Activated CD4-positive, CD25-positive, alpha-beta regulatory T cell treated with anti-CD3 and anti-CD28 coated beads, Interleukin-2, amount 50 U/mL, for 16 hours (primary cell): ENCODE data around the gene TPST2.

ENCODE experiments used
- DNase-seq: peaks from one replicate; pipeline ENCODE4 v3.0.0-alpha.2; 2020; ENCODE audit warnings: low read depth, low spot score

TPST2 gene

DNA sequence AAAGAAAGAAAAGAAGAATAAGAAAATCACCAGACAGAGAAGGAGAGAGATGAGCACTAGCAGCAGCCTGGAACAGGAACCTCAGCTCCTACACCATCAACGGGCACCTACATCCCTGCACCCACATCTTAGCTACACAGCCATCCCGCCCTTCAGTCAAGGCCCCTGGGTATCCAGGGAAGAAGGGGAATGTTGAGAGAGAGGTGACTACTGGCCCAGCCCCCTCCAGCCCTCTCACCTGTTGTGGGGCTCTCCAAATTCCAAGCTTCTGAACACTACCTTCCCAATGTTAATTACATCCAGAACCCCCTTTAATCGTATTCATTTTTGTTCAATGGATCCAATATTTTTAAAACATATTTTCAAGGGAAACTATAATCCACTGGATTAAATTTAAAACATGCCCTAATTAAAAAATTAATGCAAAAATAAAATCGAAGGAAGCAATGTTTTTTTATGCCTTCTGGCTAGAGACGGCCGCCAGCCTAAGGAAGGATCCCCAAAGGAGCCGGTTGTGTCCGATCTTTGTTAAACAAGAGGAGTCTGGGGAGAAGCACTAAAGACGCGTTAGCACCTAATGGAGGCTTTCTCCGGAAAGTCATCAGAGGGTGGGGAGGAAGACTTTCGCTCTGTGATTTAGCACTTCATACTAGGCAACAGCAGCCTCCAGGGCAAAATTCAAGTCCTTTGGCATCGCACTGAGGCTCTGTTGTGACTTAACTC is 9.5 kb downstream of the TPST2 start:
- DNase-seq, result no peak

DNA sequence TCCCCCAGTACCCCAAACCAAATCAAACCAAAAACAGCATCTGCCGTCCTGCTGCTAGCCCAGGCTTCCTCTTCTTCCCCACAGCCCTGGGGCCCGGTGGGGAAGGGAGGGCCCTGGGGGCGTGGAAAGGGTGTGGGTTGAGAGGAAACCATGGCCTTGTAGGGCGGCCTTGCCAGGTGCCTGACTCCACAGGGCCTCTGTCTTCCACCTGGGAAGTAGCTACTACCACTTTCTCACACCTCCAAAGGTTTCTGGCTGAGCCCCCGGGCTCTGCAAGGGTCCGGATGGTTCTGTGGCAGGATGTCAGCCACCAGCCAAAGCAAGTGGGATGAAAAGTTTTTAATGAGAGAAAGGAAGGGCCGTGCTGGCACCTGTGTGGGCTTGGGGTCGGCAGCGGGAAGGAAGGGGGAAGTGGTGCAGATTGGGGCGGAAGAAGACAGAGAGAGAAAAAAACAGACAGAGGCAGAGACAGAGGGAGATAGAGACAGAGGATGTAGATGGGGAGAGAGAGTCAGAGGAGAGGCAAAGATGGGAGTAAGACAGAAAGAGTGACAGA is 10.5 kb downstream of the TPST2 start:
- no peak for DNase-seq

DNA sequence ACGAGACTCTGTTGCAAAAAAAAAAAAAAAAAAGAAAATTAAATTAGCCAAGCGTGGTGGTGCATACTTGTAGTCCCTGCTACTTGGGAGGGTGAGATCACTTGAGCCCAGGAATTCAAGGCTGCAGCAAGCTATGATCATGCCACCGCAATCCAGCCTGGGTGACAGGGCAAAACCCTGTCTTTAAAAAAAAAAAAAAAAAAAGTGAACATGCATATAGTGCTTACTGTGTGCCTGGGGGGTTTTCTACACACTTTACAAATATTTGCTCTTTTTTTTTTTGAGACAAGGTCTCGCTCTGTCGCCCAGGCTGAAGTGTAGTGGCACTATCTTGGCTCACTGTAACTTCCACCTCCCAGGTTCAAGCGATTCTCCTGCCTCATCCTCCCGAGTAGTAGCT is 12.9 kb downstream of the TPST2 start:
- no peak for DNase-seq

DNA sequence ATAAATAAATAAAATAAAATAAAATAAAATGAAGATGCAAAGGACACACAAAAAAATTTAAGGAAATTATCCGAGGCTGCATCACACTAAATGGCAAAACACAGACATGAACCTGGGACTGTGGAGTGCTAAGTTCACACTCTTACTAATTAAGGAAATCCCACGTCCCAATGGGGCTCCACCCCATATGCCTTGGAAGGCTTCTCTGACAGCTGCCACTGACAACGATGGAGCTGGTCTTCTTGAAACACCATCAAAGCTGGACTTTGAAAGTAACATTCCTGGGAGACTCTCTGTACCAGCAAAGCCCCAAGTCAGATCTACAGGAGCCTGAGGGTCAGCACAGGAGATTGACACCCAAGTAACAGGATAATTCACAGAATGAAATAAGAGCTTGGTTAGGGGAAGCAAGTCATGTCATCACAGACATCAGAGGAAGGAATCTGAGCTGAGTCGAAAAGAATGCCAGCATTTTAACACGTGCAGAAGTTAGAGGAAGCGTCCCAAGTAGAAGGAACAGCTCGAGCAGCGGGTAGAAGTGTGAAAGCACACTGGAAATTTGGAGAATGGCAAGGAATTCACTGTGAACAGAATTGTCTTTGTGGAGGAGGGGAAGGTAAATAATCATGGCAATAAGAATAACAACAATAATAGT is 13.8 kb downstream of the TPST2 start:
- DNase-seq, result no peak

DNA sequence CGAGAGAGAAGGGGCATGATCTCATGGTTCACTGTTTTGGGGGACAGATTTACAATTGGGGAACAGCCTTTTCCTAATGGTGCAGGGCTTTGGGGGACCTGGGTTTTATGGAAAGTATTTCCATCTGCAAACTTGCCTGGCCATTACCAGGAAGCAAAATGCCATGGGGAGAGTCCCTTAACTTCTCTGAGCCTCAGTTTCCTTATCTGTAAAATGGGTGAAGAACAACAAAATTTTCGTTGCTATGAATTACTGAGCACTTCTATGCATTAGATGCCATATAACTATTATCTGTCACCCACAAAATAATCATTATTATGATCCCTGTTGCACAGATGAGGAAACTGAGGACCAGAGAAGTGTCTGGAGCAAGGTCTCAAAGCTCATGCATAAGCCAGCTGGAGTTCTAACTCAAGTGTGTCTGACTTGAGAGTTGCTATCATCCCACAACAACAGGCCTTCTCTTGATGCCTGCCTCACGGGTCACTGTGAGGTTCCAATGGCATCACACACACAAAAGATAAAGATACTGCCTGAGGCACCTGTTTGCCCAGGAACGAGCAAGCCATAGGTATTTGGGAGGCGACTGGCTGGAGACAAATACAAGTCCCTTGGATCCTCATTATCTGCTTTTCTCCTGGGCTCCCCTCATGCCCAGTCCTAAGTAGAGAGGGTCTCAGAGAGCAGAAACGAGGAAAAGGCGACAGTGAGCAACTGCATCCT is 15.8 kb downstream of the TPST2 start:
- no peak for DNase-seq

DNA sequence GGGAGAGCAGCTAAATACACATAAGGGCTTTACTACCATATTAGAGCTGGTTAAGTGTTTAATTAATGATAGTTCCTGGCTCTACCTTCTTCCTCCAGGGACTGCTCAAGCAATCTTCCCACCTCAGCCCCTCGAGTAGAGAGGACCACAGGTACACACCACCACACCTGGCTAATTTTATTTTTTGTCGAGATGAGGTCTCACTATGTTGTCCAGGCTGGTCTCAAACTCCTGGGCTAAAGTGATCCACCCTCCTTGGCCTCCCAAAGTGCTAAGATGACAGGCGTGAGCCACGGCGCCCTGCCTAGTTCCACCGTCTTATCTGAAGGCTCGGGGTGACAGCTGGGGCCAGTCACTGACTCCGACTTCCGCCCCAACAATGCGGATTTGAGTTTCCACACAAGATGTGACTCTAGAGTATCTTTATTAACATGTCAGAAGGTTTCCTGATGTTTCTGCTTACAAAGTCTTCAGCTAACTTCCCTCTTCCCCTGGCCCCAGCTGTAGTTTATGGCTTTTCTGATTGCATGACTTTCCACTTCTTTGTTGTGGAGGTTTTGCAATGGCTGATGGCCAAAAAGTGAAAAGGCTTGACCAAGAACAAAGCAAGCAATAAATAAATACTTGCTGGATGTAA is 16.8 kb downstream of the TPST2 start:
- no peak for DNase-seq

DNA sequence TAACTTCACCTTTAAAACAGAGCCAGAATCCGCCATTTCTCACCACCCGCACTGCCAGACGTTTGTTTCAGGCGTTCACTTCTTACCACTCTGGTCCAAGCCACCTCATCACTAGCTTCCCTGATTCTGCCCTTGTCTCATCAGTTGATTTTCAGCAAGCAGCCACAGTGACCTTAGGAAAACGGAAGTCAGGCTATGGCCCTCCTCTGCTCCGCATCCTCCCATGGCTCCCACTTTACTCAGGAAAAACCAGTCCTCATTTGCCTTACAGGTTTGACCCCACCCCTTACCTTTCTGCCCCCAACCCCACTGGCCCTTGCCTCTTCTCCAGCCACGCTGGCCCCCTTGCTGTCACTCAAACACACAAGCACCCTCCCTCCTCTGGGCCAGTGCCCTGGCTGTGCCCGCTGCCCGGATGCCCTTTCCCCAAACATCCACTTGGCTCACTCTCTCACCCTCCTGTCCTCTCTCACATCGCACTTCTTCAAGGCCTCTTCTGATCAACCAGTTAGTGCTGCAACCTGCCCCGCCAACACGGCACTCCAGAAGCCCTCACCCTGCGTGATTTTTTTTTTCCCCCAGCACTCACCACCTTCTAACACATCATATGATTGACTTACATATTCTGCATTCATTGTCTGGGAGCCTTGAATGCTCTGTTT is 18.9 kb downstream of the TPST2 start:
- no peak for DNase-seq

DNA sequence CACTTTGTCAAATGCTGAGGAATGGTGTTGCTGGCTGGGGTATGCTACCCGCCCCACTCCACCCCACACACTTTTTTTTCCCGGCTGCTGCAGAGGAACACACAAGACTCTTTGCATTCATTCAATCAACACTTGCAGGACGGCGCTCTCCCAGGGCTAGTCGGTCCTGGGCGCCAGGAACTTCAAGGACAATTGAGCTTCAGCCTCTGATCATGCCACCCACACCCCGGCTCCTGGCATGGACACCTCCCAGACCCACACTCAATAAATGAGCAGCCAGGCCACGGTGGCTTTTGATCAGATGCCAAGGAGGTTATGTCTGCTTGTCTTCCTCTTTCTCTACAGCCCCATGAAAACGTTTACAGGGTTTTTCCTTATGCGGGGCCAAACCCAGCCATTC is 19.8 kb downstream of the TPST2 start:
- no peak for DNase-seq

DNA sequence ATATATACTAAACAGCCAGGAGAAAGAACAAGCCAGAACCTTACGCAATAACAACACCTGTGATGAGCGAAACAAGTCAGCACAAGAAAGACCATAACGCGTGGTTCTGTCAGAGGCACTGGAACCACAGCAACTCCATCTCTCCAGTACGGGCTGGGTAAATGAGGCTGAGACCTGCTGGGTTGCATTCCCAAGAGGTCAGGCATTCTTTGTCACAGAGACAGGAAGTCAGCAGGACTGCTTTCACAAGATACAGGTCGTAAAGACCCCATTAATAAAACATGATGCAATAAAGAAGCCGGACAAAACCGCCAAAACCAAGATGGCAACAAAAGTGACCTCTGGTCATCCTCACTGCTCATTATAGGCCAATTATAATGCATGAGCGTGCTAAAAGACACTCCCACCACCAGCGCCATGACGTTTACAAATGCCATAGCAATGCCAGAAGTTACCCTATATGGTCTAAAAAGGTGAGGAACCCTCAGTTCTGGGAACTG is 21.7 kb downstream of the TPST2 start:
- DNase-seq, result no peak

DNA sequence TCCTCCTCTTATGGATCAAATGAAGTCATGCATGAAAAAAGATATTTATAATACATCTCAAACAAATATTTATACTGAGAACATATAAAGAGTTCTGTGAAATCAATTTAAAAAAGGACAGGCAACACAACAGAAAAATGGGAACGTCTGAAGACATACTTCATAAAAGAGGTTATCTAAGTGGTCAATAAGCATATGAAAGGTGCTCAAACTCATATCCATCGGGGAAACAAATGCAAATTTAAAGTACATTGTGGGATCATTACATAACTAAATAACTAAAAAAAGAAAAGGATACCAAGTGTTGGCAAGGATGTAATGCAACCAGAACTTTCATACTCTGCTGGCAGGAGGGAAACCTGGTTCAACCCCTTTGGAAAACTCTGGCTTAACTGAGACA is 22.3 kb downstream of the TPST2 start:
- DNase-seq, result no peak

DNA sequence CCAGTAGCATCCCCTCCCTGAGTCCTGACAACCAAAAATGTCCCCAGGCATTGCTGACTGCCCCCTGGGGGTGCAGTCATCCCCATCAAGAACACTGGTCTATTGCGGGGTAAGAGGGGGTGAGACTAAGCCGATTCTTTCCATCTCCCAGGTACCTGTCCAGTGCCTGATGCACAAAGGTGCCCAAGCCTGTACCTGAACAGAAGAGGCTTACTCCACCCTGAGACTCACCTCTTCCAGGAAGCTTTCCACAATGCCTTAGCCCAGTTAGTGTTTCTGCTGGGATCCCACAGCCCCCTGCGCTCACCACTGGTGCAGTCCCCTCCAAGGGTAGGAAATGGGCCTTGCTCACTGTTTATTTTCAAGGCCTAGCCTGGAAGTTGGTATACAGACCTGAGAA is 22.9 kb downstream of the TPST2 start:
- no peak for DNase-seq

DNA sequence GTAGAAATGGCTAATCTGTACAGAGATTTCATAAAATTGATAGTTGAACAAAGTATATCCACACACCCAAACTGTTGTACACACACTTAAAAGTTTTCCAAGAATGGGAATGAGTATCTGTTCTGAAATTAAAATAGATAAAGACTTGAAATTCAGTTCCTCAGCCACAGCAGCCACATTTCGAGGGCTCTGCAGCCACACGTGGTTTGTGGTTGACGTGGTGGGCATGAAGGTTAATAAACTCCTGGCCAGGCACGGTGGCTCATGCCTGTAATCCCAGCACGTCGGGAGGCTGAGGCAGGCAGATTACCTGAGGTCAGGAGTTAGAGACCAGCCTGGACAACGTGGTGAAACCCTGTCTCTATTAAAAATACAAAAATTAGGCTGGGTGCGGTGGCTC is 24.0 kb downstream of the TPST2 start:
- no peak for DNase-seq

DNA sequence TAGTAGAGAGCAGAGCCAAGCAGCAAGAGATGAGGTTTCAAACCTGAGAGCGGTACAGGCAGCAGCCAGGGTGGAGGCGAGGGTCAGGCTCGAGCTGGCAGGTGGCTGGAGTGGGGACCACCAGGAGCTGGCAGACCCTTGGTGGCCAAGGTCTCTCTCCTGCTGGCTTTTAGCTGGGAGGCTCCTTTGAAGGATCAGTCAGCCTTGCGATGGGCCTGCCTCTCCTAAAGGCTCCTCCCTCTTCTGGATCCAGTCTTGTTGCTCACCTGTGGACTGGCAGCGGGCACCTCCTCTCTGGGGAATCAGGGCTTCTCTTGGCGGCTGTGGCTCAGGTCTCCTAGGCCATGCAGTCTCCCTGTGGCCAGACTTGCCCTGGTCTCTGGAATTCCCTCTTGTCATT is 24.8 kb downstream of the TPST2 start:
- no peak for DNase-seq

DNA sequence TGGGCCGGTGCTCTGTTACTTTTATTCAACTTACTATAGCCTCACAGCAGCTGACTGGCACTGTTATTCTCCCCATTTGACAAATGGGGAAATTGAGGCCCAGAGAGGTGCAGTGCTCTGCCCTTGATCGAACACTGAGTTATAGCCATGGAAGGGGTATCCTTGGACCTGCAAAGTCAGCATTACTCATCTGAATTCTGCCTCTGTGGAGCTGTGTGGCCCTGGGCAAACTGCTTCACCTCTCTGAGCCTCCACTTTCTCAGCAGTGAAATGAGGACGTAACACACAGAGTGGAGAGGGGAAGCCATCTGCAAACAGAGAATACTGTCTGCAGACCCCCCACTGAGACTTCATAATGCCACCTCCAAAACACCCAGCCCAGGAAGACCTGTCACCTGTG is 25.3 kb downstream of the TPST2 start:
- DNase-seq, result no peak

DNA sequence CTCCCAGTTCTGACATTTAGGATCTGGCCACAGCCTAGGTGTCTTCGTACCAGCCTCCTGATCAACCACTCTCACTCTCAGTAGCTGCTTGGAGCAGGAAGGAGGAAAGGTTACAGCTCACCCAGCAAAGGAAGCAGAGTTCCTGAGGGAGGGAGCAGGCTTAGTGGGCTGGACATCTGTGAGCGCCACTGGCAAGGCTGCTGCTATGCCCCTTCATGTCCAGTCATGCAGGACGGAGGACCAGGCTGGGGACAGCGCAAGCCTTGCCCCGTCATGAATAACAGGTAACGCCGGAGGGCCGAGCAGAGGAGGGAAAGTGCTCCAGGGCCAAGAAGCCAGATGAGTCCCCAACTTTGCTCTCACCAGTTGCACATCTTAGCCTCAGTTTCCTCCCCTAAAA is 25.8 kb downstream of the TPST2 start:
- DNase-seq, result no peak

DNA sequence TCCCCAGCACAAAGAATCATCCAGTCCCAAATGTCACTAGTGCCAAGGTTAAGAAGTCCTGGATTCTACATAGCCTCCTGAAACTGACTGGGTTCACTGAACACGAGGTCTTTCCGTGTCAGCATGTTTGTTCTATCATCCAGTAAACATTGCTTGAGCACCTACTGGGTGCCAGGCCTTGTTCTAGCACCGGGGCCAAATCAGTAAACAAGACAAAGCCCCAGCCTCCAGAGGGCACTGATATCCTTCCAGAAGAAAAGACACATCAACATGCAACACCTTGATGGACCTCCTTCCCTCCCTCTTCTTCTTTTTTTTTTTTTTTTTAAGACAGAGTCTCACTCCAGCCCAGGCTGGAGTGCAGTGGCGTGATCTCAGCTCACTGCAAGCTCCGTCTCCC is 26.9 kb downstream of the TPST2 start:
- DNase-seq, result no peak

DNA sequence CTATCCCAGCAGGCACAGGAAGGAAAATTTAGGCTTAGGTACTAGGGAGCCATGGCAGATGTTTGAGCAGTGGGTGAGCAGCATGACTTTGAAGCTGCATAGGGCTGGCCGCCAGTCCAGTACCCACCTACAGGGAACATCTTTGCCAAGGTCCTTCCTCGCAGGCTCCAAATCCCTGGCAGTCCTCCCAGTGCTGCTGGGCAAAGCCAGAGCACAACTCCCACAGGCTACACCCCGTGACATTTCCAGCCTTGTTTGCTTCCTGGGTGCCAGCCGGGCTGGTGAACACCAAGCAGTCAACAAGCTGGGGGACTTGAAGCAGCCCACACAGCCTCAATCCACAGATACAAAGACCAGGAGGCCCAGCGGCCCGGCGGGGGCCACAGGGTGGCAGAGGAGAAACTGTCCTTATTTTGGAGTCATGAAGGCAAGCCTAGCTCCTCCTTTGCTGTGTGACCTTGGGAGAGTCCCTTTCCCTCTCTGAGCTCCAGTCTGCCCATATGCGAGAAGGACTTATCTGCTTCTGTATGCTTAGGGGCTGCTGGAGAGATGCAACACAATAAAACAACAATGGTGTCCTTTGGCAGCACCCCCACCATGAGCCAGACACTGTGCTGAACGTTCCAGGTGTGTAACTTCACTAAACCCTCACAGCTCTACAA is 28.0 kb downstream of the TPST2 start:
- no peak for DNase-seq

DNA sequence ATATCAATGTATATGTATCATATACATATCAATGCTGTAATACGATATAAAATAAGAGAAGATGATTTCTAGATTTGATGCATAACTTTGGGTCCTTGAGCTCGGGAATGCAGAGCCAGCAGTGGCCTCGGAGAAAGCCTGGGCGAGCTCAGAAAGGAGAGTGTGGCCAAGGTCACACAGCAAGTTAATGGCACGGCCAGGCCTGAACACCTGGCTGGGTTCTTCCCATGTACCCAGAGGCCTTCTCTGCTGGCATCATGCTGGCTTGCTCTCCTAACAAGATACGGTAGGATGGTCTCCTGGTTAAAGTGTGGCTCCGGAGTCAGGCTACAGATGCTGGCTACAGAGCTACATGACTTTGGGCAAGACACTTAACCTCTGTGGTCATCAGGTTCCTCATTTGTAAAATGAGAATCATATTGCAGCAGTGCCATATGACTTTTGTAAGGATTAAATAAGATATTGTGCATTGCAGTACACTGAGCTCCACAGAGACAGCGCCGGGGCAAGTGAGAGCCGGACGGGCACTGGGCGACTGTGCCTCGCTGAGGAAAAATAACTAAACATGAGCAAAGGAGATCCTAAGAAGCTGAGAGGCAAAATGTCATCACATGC is 29.9 kb downstream of the TPST2 start:
- no peak for DNase-seq

DNA sequence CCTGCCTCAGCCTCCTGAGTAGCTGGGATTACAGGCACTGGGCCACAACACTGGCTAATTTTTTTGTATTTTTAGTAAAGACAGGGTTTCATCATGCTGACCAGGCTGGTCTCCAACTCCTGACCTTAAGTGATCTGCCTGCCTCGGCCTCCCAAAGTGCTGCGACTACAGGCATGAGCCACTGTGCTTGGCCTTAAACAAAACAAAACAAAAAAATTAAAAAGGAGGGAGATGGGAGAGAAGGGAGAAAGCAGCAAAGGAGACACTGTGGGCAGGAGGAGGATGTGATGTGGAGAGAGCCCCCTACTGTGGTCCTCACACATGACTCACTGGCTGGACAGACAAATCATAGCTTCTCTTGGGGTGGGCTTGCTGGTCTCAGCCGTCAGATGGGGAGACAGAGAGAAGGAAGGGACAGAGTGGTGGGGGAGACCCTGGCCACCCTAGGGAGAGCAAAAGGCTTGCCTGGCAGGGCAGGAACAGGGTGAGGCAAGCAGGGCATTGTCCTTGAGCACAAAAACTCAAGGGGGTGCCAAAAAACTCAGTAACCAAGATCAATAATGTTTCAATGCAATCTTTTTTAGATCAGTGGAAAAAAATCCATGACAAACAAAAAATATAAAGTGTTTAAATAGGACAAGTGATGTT is 31.6 kb downstream of the TPST2 start:
- no peak for DNase-seq

DNA sequence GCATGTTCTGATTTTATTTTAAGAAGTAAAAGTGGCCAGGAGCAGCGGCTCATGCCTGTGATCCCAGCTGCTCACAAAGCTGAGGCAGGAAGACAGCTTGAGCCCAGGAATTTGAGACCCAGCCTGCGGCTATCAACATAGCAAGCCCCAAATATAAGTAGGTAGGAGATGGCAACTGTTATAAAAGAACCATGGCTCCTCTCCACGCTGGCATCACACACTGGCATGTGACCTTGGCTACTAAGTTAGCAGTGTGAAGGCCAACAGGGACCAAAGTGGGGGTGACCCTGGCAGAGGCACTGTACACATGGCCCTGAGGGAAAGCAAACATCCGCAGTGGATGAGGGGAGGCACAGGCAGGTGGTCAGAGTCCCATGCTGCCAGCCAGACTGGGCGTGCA is 33.0 kb downstream of the TPST2 start:
- no peak for DNase-seq
